Measurements from ENCODE around the gene FBXL19. TPM values are rescaled to one million over a fixed set of nuclear protein-coding genes. Genes with fewer than 3 reads are reported as not detected.

The FBXL19 gene
- total and polyA plus RNA-seq, 9 of the 15 experiments (the other 6 are each of a cell fraction or from before 2014, with no cell fraction given) = 0.13 to 48.0 (median 13.5) TPM; not detected in 1

DNA sequence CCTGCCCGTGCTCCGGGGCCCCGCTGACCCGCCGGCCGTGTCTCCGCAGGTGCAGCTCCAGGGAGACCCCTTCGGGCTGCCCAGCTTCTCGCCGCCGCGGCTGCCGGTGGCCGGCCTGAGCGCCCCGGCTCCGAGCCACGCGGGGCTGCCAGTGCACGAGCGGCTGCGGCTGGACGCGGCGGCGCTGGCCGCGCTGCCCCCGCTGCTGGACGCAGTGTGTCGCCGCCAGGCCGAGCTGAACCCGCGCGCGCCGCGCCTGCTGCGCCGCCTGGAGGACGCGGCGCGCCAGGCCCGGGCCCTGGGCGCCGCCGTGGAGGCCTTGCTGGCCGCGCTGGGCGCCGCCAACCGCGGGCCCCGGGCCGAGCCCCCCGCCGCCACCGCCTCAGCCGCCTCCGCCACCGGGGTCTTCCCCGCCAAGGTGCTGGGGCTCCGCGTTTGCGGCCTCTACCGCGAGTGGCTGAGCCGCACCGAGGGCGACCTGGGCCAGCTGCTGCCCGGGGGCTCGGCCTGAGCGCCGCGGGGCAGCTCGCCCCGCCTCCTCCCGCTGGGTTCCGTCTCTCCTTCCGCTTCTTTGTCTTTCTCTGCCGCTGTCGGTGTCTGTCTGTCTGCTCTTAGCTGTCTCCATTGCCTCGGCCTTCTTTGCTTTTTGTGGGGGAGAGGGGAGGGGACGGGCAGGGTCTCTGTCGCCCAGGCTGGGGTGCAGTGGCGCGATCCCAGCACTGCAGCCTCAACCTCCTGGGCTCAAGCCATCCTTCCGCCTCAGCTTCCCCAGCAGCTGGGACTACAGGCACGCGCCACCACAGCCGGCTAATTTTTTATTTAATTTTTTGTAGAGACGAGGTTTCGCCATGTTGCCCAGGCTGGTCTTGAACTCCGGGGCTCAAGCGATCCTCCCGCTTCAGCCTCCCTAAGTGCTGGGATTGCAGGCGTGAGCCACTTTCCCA, 21.1 kb upstream of the FBXL19 start (continued):
- no peak for TF ChIP-seq BRF1 (IDR thresholded peaks at IDR 0.05; ENCODE audit: borderline replicate concordance, extremely low read depth, insufficient read length)
- no peak for TF ChIP-seq ZNF79 (CRISPR knock-in tag; IDR thresholded peaks at IDR 0.05; ENCODE audit: low read depth)
- no peak for TF ChIP-seq SRSF7 (optimal IDR thresholded peaks at IDR 0.05; ENCODE audit: low read depth, low read length)
- no peak for TF ChIP-seq ESRRB (CRISPR knock-in tag; IDR thresholded peaks at IDR 0.05; ENCODE audit: borderline replicate concordance)
- no peak for TF ChIP-seq FOXA1 (IDR thresholded peaks at IDR 0.05; ENCODE audit: borderline replicate concordance)
- TF ChIP-seq EZH2 (IDR thresholded peaks at IDR 0.05; ENCODE audit: borderline replicate concordance, low read depth, low read length) = no peak
- TF ChIP-seq PCBP2 (IDR thresholded peaks at IDR 0.05; ENCODE audit: low read depth, low read length, poor library complexity, severe bottlenecking) = no peak
- TF ChIP-seq ZNF589 (CRISPR knock-in tag; IDR thresholded peaks at IDR 0.05; ENCODE audit: low read depth) = peak; percentile 43; the same call in 1 of the 2 replicates
- TF ChIP-seq ZNF696 (CRISPR knock-in tag; conservative IDR thresholded peaks at IDR 0.05) = no peak
- TF ChIP-seq ZFP36 (IDR thresholded peaks at IDR 0.05; ENCODE audit: low read depth, low read length, partially characterized antibody) = peak; percentile 63
- no peak for TF ChIP-seq IFI16 (CRISPR knock-in tag; IDR thresholded peaks at IDR 0.05)
- no peak for TF ChIP-seq ILK (tag; IDR thresholded peaks at IDR 0.05; ENCODE audit: borderline replicate concordance, low read depth)
- TF ChIP-seq RBM39 (optimal IDR thresholded peaks at IDR 0.05; ENCODE audit: low read depth, low read length) = no peak
- TF ChIP-seq SMARCB1 (IDR thresholded peaks at IDR 0.05; ENCODE audit: insufficient read length, low read depth) = no peak
- no peak for TF ChIP-seq DDX20 (tag; IDR thresholded peaks at IDR 0.05; ENCODE audit: low read depth)
- TF ChIP-seq HDGF (IDR thresholded peaks at IDR 0.05) = 0 out of 2 replicates have a peak, but pooled peaks have one; percentile 69
- TF ChIP-seq RAD21 (CRISPR knock-in tag; conservative IDR thresholded peaks at IDR 0.05 in 1 of 2, IDR thresholded peaks at IDR 0.05 in 1 of 2) = peak in 1 of 2 experiments; percentile 76; a peak in 3 of 4 replicates
- TF ChIP-seq, protein P1, sequence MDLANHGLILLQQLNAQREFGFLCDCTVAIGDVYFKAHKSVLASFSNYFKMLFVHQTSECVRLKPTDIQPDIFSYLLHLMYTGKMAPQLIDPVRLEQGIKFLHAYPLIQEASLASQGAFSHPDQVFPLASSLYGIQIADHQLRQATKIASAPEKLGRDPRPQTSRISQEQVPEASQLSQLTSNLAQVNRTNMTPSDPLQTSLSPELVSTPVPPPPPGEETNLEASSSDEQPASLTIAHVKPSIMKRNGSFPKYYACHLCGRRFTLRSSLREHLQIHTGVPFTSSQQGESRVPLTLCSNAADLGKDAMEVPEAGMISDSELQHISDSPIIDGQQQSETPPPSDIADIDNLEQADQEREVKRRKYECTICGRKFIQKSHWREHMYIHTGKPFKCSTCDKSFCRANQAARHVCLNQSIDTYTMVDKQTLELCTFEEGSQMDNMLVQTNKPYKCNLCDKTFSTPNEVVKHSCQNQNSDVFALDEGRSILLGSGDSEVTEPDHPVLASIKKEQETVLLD (IDR thresholded peaks at IDR 0.05) = no peak
- TF ChIP-seq MYBL2 (IDR thresholded peaks at IDR 0.05; ENCODE audit: low read depth) = no peak
- TF ChIP-seq MYBL2 (CRISPR knock-in tag; IDR thresholded peaks at IDR 0.05; ENCODE audit: borderline replicate concordance) = 0 out of 2 replicates have a peak, but pooled peaks have one; percentile 27
- no peak for TF ChIP-seq ARID2 (IDR thresholded peaks at IDR 0.05)
- TF ChIP-seq RBFOX2 (IDR thresholded peaks at IDR 0.05; ENCODE audit: low read depth, low read length) = peak; percentile 81
- TF ChIP-seq ADNP (tag; IDR thresholded peaks at IDR 0.05) = no peak
- peak; percentile 77 for TF ChIP-seq L3MBTL2 (IDR thresholded peaks at IDR 0.05)
- TF ChIP-seq CBX1 (IDR thresholded peaks at IDR 0.05; ENCODE audit: low read depth) = peak; percentile 18; the same call in 1 of the 2 replicates
- TF ChIP-seq, protein P2, sequence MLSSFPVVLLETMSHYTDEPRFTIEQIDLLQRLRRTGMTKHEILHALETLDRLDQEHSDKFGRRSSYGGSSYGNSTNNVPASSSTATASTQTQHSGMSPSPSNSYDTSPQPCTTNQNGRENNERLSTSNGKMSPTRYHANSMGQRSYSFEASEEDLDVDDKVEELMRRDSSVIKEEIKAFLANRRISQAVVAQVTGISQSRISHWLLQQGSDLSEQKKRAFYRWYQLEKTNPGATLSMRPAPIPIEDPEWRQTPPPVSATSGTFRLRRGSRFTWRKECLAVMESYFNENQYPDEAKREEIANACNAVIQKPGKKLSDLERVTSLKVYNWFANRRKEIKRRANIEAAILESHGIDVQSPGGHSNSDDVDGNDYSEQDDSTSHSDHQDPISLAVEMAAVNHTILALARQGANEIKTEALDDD (IDR thresholded peaks at IDR 0.05) = no peak

All from K562 (cell line).